SK-N-SH treated with all-trans-retinoic acid at 6 μM for 48 hours (cell line): Measurements from ENCODE around the gene CCL18.
"Not testable (repeated sequence)": the region's sequence is repeated elsewhere in the genome, so short reads cannot be mapped to it uniquely, and the experiment has no call there.

Experiments
- ATAC-seq: fragments of 200-7000 bp; cut with Tn5 transposase; 3 replicates; pipeline ENCODE4 v1.9.1; 2020; ENCODE audit warnings: mild to moderate bottlenecking, moderate library complexity
- ARNTL ChIP-seq: fragments of 450-650 bp; formaldehyde crosslinking; IDR thresholded peaks from 2 replicates; pipeline ENCODE4 v1.5.0; 2020; ENCODE audit warnings: low read depth, mild to moderate bottlenecking, moderate library complexity, borderline replicate concordance
- BACH2 ChIP-seq: fragments of 250-450 bp; sonication (Bioruptor Pico); IDR thresholded peaks from 2 replicates; pipeline ENCODE4 v1.9.0; 2021; ENCODE audit warnings: mild to moderate bottlenecking, borderline replicate concordance
- ESRRG ChIP-seq: fragments of 250-450 bp; sonication (Bioruptor Pico); IDR thresholded peaks from 2 replicates; pipeline ENCODE4 v1.6.1; 2021; ENCODE audit warnings: mild to moderate bottlenecking
- GLIS3 ChIP-seq: fragments of 250-450 bp; sonication (Bioruptor Pico); IDR thresholded peaks from 2 replicates; pipeline ENCODE4 v1.5.0; 2020; ENCODE audit warnings: mild to moderate bottlenecking, moderate library complexity
- ISL1 ChIP-seq: fragments of 250-450 bp; sonication (Bioruptor Pico); IDR thresholded peaks from 2 replicates; pipeline ENCODE4 v2.1.2; 2022; ENCODE audit warnings: mild to moderate bottlenecking, moderate library complexity
- OSR1 ChIP-seq: fragments of 250-450 bp; sonication (Bioruptor Pico); IDR thresholded peaks from 2 replicates; pipeline ENCODE4 v1.8.0; 2022; ENCODE audit warnings: moderate library complexity, mild to moderate bottlenecking, inconsistent platforms
- PPARA ChIP-seq: fragments of 250-450 bp; sonication (Bioruptor Pico); IDR thresholded peaks from 2 replicates; pipeline ENCODE4 v1.5.0; 2020; ENCODE audit warnings: mild to moderate bottlenecking, borderline replicate concordance
- RARB ChIP-seq: fragments of 250-450 bp; sonication (Bioruptor Pico); IDR thresholded peaks from 2 replicates; pipeline ENCODE4 v1.8.0; 2021; ENCODE audit warnings: mild to moderate bottlenecking, moderate library complexity
- SNAI2 ChIP-seq: fragments of 250-450 bp; sonication (Bioruptor Pico); IDR thresholded peaks from 2 replicates; pipeline ENCODE4 v1.5.0; 2020; ENCODE audit warnings: mild to moderate bottlenecking, moderate library complexity
- TCF4 ChIP-seq: fragments of 250-450 bp; sonication (Bioruptor Pico); IDR thresholded peaks from 2 replicates; pipeline ENCODE4 v1.8.0; 2021; ENCODE audit warnings: mild to moderate bottlenecking, moderate library complexity, borderline replicate concordance
- TOX ChIP-seq: fragments of 250-450 bp; sonication (Bioruptor Pico); IDR thresholded peaks from 2 replicates; pipeline ENCODE4 v1.8.0; 2021; ENCODE audit warnings: mild to moderate bottlenecking, moderate library complexity, borderline replicate concordance
- ZC3H10 ChIP-seq: fragments of 250-450 bp; sonication (Bioruptor Pico); IDR thresholded peaks from 2 replicates; pipeline ENCODE4 v1.5.1; 2021; ENCODE audit warnings: mild to moderate bottlenecking, moderate library complexity
- ZFP3 ChIP-seq: fragments of 250-450 bp; sonication (Bioruptor Pico); IDR thresholded peaks from 2 replicates; pipeline ENCODE4 v1.5.0; 2020; ENCODE audit warnings: mild to moderate bottlenecking, moderate library complexity
- ZFP30 ChIP-seq: fragments of 450-650 bp; formaldehyde crosslinking; IDR thresholded peaks from 2 replicates; pipeline ENCODE4 v1.5.0; 2022; ENCODE audit warnings: mild to moderate bottlenecking, moderate library complexity
- ZNF70 ChIP-seq: fragments of 450-650 bp; formaldehyde crosslinking; IDR thresholded peaks from 2 replicates; pipeline ENCODE4 v1.5.0; 2020; ENCODE audit warnings: mild to moderate bottlenecking, moderate library complexity
- ZNF8 ChIP-seq: fragments of 450-650 bp; formaldehyde crosslinking; IDR thresholded peaks from 2 replicates; pipeline ENCODE4 v1.5.0; 2020; ENCODE audit warnings: mild to moderate bottlenecking, moderate library complexity
- TF ChIP-seq, protein P1 (sequence below): fragments of 250-450 bp; sonication (Bioruptor Pico); IDR thresholded peaks from 2 replicates; pipeline ENCODE4 v1.8.0; 2020; ENCODE audit warnings: mild to moderate bottlenecking, moderate library complexity, borderline replicate concordance
- TF ChIP-seq, protein P2 (sequence below): fragments of 250-450 bp; sonication (Bioruptor Pico); IDR thresholded peaks from 2 replicates; pipeline ENCODE4 v1.5.0; 2020; ENCODE audit warnings: mild to moderate bottlenecking, moderate library complexity
- TF ChIP-seq, protein P3 (sequence below): fragments of 250-450 bp; sonication (Bioruptor Pico); IDR thresholded peaks from 2 replicates; pipeline ENCODE4 v1.5.1; 2021; ENCODE audit warnings: mild to moderate bottlenecking, moderate library complexity
- TF ChIP-seq, protein P4 (sequence below): fragments of 250-450 bp; sonication (Bioruptor Pico); IDR thresholded peaks from 2 replicates; pipeline ENCODE4 v1.5.1; 2020; ENCODE audit warnings: low read depth, mild to moderate bottlenecking, moderate library complexity
- TF ChIP-seq, protein P5 (sequence below): fragments of 250-450 bp; sonication (Bioruptor Pico); IDR thresholded peaks from 2 replicates; pipeline ENCODE4 v1.8.0; 2021; ENCODE audit warnings: low read depth, mild to moderate bottlenecking, moderate library complexity, borderline replicate concordance

The CCL18 gene

DNA sequence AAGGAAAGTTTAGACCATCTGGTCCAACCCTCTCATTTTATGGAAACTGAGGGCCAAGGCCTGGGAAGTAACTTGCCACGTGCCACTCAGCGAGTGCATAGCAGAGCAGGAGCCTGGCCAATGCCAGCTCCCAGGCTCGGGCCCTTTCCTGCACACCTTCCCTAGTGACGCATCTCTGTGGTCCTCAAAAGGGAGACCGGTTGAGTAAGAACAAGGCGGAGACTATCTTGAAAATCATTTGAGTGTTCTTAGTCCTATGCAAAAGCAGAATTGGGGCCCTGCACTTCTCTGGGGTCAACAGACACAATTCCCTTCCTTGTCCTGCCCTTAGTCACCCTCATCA, 42.4 kb downstream of the CCL18 start:
- ATAC-seq: no peak
- TF ChIP-seq ZNF8 (CRISPR knock-in tag) (no peak), TCF4 (CRISPR knock-in tag) (no peak), ZNF70 (CRISPR knock-in tag) (no peak), SNAI2 (CRISPR knock-in tag) (no peak), ZFP3 (CRISPR knock-in tag) (no peak), ZC3H10 (no peak), RARB (CRISPR knock-in tag) (no peak), GLIS3 (CRISPR knock-in tag) (no peak), OSR1 (no peak), ZFP30 (no peak)
- TF ChIP-seq, protein P1, sequence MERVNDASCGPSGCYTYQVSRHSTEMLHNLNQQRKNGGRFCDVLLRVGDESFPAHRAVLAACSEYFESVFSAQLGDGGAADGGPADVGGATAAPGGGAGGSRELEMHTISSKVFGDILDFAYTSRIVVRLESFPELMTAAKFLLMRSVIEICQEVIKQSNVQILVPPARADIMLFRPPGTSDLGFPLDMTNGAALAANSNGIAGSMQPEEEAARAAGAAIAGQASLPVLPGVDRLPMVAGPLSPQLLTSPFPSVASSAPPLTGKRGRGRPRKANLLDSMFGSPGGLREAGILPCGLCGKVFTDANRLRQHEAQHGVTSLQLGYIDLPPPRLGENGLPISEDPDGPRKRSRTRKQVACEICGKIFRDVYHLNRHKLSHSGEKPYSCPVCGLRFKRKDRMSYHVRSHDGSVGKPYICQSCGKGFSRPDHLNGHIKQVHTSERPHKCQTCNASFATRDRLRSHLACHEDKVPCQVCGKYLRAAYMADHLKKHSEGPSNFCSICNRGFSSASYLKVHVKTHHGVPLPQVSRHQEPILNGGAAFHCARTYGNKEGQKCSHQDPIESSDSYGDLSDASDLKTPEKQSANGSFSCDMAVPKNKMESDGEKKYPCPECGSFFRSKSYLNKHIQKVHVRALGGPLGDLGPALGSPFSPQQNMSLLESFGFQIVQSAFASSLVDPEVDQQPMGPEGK (CRISPR knock-in tag): no peak
- TF ChIP-seq, protein P2, sequence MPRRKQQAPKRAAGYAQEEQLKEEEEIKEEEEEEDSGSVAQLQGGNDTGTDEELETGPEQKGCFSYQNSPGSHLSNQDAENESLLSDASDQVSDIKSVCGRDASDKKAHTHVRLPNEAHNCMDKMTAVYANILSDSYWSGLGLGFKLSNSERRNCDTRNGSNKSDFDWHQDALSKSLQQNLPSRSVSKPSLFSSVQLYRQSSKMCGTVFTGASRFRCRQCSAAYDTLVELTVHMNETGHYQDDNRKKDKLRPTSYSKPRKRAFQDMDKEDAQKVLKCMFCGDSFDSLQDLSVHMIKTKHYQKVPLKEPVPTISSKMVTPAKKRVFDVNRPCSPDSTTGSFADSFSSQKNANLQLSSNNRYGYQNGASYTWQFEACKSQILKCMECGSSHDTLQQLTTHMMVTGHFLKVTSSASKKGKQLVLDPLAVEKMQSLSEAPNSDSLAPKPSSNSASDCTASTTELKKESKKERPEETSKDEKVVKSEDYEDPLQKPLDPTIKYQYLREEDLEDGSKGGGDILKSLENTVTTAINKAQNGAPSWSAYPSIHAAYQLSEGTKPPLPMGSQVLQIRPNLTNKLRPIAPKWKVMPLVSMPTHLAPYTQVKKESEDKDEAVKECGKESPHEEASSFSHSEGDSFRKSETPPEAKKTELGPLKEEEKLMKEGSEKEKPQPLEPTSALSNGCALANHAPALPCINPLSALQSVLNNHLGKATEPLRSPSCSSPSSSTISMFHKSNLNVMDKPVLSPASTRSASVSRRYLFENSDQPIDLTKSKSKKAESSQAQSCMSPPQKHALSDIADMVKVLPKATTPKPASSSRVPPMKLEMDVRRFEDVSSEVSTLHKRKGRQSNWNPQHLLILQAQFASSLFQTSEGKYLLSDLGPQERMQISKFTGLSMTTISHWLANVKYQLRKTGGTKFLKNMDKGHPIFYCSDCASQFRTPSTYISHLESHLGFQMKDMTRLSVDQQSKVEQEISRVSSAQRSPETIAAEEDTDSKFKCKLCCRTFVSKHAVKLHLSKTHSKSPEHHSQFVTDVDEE (CRISPR knock-in tag): no peak
- TF ChIP-seq, protein P3, sequence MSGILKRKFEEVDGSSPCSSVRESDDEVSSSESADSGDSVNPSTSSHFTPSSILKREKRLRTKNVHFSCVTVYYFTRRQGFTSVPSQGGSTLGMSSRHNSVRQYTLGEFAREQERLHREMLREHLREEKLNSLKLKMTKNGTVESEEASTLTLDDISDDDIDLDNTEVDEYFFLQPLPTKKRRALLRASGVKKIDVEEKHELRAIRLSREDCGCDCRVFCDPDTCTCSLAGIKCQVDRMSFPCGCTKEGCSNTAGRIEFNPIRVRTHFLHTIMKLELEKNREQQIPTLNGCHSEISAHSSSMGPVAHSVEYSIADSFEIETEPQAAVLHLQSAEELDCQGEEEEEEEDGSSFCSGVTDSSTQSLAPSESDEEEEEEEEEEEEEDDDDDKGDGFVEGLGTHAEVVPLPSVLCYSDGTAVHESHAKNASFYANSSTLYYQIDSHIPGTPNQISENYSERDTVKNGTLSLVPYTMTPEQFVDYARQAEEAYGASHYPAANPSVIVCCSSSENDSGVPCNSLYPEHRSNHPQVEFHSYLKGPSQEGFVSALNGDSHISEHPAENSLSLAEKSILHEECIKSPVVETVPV: no peak

DNA sequence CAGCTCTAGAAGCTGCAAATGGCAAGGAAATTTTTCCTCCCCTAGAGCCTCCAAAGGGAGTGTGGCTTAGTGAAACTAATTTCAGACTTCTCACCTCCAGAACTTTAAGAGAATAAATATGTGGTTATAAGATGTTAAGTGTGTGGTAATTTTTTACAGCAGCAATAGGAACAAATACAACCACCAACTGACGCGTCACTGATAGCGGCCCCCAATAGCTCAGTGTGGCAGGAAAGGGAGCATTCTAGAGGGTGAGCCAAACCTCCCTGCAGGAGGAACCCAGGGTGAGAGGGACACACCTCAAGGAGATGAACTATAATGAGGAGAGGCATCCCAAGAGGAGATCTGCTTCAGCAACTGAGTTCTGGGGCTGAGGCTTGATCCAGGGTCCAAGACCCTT, 43.6 kb downstream of the CCL18 start:
- no peak for ATAC-seq
- TF ChIP-seq ISL1 (CRISPR knock-in tag): no peak
- TF ChIP-seq, protein P1 (CRISPR knock-in tag): no peak
- TF ChIP-seq PPARA: no peak
- no peak for TF ChIP-seq SNAI2 (CRISPR knock-in tag)
- TF ChIP-seq GLIS3 (CRISPR knock-in tag): no peak
- TF ChIP-seq, protein P4, sequence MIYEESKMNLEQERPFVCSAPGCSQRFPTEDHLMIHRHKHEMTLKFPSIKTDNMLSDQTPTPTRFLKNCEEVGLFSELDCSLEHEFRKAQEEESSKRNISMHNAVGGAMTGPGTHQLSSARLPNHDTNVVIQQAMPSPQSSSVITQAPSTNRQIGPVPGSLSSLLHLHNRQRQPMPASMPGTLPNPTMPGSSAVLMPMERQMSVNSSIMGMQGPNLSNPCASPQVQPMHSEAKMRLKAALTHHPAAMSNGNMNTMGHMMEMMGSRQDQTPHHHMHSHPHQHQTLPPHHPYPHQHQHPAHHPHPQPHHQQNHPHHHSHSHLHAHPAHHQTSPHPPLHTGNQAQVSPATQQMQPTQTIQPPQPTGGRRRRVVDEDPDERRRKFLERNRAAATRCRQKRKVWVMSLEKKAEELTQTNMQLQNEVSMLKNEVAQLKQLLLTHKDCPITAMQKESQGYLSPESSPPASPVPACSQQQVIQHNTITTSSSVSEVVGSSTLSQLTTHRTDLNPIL (CRISPR knock-in tag): no peak
- no peak for TF ChIP-seq ARNTL (CRISPR knock-in tag)
- no peak for TF ChIP-seq ESRRG
- TF ChIP-seq TOX (CRISPR knock-in tag): no peak
- no peak for TF ChIP-seq BACH2 (CRISPR knock-in tag)
- TF ChIP-seq RARB (CRISPR knock-in tag): no peak
- TF ChIP-seq ZNF70 (CRISPR knock-in tag): no peak

DNA sequence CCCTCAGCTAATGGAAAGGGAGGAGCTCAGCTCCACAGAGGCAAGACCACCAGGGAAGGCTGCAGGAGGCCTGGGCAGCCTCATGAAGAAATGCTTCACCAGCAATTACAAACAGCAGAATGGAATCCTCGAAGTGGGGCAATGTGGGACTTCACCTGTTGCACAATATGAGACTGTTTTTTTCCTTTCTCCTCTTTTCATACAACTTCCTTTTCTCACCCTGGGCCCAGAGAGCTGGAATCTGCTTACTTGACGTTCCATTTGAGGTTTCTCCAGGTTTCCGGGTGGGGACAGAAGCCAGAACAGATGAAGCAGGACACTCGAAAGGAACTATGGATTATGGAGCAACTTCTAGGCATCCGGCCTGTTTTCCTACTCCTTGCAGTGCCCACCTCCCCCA, 44.2 kb downstream of the CCL18 start:
- ATAC-seq: not testable (repeated sequence)

DNA sequence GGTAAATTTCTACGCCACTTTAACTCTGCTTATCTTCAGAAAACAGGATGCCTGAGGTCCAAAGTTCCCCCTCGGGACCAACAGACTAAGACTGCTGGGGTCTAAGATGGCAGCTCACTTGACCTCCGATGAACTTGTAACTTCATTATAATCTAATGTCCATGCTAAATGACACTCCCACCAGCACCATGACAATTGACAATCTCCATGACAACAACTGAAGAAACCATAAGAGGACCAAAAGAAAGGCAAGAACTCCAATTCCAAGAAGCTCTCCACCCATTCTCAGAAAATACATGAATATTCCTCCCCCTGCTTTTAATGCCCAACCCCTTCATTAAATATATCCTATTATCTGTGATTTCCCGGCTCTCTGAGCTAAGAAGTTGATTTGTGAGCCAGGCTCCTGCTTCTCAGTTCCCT, 47.0 kb downstream of the CCL18 start:
- no peak for ATAC-seq
- TF ChIP-seq PPARA: no peak
- TF ChIP-seq TCF4 (CRISPR knock-in tag): no peak
- TF ChIP-seq ZFP30: no peak
- no peak for TF ChIP-seq BACH2 (CRISPR knock-in tag)
- TF ChIP-seq, protein P1 (CRISPR knock-in tag): no peak
- no peak for TF ChIP-seq ZC3H10
- no peak for TF ChIP-seq SNAI2 (CRISPR knock-in tag)
- no peak for TF ChIP-seq ZNF8 (CRISPR knock-in tag)
- TF ChIP-seq ESRRG: no peak
- TF ChIP-seq, protein P5, sequence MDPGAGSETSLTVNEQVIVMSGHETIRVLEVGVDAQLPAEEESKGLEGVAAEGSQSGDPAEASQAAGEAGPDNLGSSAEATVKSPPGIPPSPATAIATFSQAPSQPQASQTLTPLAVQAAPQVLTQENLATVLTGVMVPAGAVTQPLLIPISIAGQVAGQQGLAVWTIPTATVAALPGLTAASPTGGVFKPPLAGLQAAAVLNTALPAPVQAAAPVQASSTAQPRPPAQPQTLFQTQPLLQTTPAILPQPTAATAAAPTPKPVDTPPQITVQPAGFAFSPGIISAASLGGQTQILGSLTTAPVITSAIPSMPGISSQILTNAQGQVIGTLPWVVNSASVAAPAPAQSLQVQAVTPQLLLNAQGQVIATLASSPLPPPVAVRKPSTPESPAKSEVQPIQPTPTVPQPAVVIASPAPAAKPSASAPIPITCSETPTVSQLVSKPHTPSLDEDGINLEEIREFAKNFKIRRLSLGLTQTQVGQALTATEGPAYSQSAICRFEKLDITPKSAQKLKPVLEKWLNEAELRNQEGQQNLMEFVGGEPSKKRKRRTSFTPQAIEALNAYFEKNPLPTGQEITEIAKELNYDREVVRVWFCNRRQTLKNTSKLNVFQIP (CRISPR knock-in tag): no peak
- TF ChIP-seq ZFP3 (CRISPR knock-in tag): no peak
